ENCODE data around the gene HMGN1.

The HMGN1 gene

DNA sequence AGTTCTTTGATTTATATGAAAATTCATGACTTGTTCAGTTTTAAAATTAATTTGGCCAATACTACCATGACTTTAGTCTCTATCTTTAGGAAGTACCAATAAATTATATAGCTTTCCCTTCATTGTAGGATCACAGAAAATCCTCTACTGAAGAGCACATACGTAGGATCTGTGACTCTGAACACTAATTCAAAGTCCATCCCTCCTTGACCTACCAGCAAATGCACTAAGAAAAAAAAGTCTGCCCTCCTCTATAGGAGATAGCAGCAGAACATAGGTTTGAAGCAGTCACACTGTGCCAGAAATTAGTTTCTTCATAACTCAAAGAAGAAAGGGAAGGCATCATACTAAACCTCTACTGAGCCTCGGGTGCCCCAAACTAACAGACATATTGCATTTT, 52.0 kb downstream of the HMGN1 start:
- DNase-seq (ENCODE audit: low read depth in 1 of 2, low spot score in 1 of 2), result no peak
- in situ Hi-C loops (cut with HindIII; ENCODE audit: low pct_unique_long_range_greater_than_20kb, low sequenced_read_pairs), result no loop called here
- no peak for TF ChIP-seq JUND (IDR thresholded peaks at IDR 0.05; ENCODE audit: low read depth)

All from T47D (cell line).